ENCODE data around the gene BNIPL. TPM values are rescaled to one million over a fixed set of nuclear protein-coding genes. Genes with fewer than 3 reads are reported as not detected.
A peak's percentile ranks its signal among the peaks of the same experiment; 100 is the strongest.

The BNIPL gene
- total and polyA plus RNA-seq, 2 of the 13 experiments (the other 11 are each of a cell fraction or from before 2014, with no cell fraction given) = 0.40 to 1.1 TPM

DNA sequence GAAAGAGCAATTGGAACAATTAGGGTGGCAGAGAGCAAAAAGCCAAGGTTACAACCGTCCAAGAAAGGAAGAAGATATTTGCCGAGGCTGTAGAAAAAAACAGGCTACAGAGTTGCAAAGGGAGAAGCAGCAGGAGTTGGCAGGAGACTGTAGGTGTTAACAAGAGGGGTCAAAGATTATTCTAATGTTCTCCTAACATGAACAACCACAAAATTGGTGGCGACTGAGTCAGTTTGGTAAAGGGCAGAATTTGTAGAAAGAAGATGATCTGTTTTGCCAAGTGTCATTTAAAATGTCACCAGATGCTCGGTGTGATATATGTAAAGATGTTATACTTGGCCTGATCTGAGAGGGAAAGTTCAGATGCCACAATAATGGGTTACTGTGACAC lies 28.5 kb upstream of the BNIPL start (continued):
- TF ChIP-seq ZNF24 (IDR thresholded peaks at IDR 0.05) (no peak), ZNF670 (CRISPR knock-in tag; IDR thresholded peaks at IDR 0.05; ENCODE audit: borderline replicate concordance) (peak; percentile 72; the same call in 1 of the 2 replicates), GATAD1 (CRISPR knock-in tag; IDR thresholded peaks at IDR 0.05) (no peak), ZNF329 (CRISPR knock-in tag; IDR thresholded peaks at IDR 0.05; ENCODE audit: low read depth) (no peak), FOXK2 (IDR thresholded peaks at IDR 0.05) (no peak), HNF4A (CRISPR knock-in tag; IDR thresholded peaks at IDR 0.05) (0 out of 2 replicates have a peak, but pooled peaks have one; percentile 5), ZNF616 (CRISPR knock-in tag; IDR thresholded peaks at IDR 0.05; ENCODE audit: low read depth) (no peak), ESRRA (CRISPR knock-in tag; IDR thresholded peaks at IDR 0.05; ENCODE audit: low read depth) (no peak), NPAS2 (CRISPR knock-in tag; IDR thresholded peaks at IDR 0.05; ENCODE audit: borderline replicate concordance) (no peak), HDAC1 (CRISPR knock-in tag; IDR thresholded peaks at IDR 0.05) (no peak; the same call in 1 of the 2 replicates), AHR (CRISPR knock-in tag; IDR thresholded peaks at IDR 0.05) (no peak), ZNF850 (CRISPR knock-in tag; conservative IDR thresholded peaks at IDR 0.05) (no peak), RFX3 (CRISPR knock-in tag; IDR thresholded peaks at IDR 0.05) (no peak), EHMT2 (IDR thresholded peaks at IDR 0.05; ENCODE audit: borderline replicate concordance, low read depth, low read length) (0 out of 2 replicates have a peak, but pooled peaks have one; percentile 13), NFIB (CRISPR knock-in tag; IDR thresholded peaks at IDR 0.05; ENCODE audit: borderline replicate concordance) (no peak), ZNF136 (CRISPR knock-in tag; IDR thresholded peaks at IDR 0.05; ENCODE audit: low read depth) (no peak), KLF13 (CRISPR knock-in tag; IDR thresholded peaks at IDR 0.05) (no peak), HDAC2 (CRISPR knock-in tag; IDR thresholded peaks at IDR 0.05) (no peak), PAWR (CRISPR knock-in tag; IDR thresholded peaks at IDR 0.05; ENCODE audit: borderline replicate concordance) (no peak), ZNF782 (CRISPR knock-in tag; IDR thresholded peaks at IDR 0.05; ENCODE audit: borderline replicate concordance) (no peak), ZNF3 (CRISPR knock-in tag; IDR thresholded peaks at IDR 0.05) (no peak), TBX3 (IDR thresholded peaks at IDR 0.05; ENCODE audit: borderline replicate concordance) (peak; percentile 61; the same call in 1 of the 2 replicates), ZNF335 (CRISPR knock-in tag; IDR thresholded peaks at IDR 0.05) (0 out of 2 replicates have a peak, but pooled peaks have one; percentile 41)
- TF ChIP-seq, protein P1, sequence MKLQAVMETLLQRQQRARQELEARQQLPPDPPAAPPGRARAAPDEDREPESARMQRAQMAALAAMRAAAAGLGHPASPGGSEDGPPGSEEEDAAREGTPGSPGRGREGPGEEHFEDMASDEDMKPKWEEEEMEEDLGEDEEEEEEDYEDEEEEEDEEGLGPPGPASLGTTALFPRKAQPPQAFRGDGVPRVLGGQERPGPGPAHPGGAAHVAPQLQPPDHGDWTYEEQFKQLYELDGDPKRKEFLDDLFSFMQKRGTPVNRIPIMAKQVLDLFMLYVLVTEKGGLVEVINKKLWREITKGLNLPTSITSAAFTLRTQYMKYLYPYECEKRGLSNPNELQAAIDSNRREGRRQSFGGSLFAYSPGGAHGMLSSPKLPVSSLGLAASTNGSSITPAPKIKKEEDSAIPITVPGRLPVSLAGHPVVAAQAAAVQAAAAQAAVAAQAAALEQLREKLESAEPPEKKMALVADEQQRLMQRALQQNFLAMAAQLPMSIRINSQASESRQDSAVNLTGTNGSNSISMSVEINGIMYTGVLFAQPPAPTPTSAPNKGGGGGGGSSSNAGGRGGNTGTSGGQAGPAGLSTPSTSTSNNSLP (IDR thresholded peaks at IDR 0.05; ENCODE audit: low read depth, low read length) = 0 out of 2 replicates have a peak, but pooled peaks have one; percentile 30
- TF ChIP-seq, protein P2, sequence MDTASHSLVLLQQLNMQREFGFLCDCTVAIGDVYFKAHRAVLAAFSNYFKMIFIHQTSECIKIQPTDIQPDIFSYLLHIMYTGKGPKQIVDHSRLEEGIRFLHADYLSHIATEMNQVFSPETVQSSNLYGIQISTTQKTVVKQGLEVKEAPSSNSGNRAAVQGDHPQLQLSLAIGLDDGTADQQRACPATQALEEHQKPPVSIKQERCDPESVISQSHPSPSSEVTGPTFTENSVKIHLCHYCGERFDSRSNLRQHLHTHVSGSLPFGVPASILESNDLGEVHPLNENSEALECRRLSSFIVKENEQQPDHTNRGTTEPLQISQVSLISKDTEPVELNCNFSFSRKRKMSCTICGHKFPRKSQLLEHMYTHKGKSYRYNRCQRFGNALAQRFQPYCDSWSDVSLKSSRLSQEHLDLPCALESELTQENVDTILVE (CRISPR knock-in tag; IDR thresholded peaks at IDR 0.05) = no peak
- TF ChIP-seq, protein P3, sequence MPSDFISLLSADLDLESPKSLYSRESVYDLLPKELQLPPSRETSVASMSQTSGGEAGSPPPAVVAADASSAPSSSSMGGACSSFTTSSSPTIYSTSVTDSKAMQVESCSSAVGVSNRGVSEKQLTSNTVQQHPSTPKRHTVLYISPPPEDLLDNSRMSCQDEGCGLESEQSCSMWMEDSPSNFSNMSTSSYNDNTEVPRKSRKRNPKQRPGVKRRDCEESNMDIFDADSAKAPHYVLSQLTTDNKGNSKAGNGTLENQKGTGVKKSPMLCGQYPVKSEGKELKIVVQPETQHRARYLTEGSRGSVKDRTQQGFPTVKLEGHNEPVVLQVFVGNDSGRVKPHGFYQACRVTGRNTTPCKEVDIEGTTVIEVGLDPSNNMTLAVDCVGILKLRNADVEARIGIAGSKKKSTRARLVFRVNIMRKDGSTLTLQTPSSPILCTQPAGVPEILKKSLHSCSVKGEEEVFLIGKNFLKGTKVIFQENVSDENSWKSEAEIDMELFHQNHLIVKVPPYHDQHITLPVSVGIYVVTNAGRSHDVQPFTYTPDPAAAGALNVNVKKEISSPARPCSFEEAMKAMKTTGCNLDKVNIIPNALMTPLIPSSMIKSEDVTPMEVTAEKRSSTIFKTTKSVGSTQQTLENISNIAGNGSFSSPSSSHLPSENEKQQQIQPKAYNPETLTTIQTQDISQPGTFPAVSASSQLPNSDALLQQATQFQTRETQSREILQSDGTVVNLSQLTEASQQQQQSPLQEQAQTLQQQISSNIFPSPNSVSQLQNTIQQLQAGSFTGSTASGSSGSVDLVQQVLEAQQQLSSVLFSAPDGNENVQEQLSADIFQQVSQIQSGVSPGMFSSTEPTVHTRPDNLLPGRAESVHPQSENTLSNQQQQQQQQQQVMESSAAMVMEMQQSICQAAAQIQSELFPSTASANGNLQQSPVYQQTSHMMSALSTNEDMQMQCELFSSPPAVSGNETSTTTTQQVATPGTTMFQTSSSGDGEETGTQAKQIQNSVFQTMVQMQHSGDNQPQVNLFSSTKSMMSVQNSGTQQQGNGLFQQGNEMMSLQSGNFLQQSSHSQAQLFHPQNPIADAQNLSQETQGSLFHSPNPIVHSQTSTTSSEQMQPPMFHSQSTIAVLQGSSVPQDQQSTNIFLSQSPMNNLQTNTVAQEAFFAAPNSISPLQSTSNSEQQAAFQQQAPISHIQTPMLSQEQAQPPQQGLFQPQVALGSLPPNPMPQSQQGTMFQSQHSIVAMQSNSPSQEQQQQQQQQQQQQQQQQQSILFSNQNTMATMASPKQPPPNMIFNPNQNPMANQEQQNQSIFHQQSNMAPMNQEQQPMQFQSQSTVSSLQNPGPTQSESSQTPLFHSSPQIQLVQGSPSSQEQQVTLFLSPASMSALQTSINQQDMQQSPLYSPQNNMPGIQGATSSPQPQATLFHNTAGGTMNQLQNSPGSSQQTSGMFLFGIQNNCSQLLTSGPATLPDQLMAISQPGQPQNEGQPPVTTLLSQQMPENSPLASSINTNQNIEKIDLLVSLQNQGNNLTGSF (CRISPR knock-in tag; IDR thresholded peaks at IDR 0.05) = no peak
